ENCODE measurements around the gene SH2D3C. TPM values are rescaled to one million over a fixed set of nuclear protein-coding genes. Genes with fewer than 3 reads are reported as not detected.
"Not testable (repeated sequence)": the region's sequence is repeated elsewhere in the genome, so short reads cannot be mapped to it uniquely, and the experiment has no call there.

The SH2D3C gene
- total RNA-seq, 2 donors from 2014 or later: 27.6 to 46.8 TPM

GRCh38 chr9:127770905-127771569 is 7.4 kb downstream of the SH2D3C start:
- Mint-ChIP-seq H3K4me1 (peaks cover 31% of the 10 kb centered on the region), H3K9me3 (no peaks in the 10 kb centered on the region), H3K27me3 (no peaks in the 10 kb centered on the region), H3K36me3 (ENCODE audit: low read depth) (peaks cover 85% of the 10 kb centered on the region), H3K27ac (peak overlapping the region; percentile 87), H3K4me3 (peak overlapping the region; percentile 90)
- ATAC-seq (replicated peaks): peak; percentile 91

- Mint-ChIP-seq H3K4me3 (peak overlapping the region; percentile 90), H3K4me1 (peaks cover 32% of the 10 kb centered on the region), H3K36me3 (ENCODE audit: low read depth) (peaks cover 89% of the 10 kb centered on the region), H3K27ac (peak overlapping the region; percentile 87), H3K27me3 (no peaks in the 10 kb centered on the region), H3K9me3 (no peaks in the 10 kb centered on the region)
- no peak for ATAC-seq (replicated peaks)
These were observed 7.9 kb downstream of the SH2D3C start for GRCh38 chr9:127770583-127770904.

DNA sequence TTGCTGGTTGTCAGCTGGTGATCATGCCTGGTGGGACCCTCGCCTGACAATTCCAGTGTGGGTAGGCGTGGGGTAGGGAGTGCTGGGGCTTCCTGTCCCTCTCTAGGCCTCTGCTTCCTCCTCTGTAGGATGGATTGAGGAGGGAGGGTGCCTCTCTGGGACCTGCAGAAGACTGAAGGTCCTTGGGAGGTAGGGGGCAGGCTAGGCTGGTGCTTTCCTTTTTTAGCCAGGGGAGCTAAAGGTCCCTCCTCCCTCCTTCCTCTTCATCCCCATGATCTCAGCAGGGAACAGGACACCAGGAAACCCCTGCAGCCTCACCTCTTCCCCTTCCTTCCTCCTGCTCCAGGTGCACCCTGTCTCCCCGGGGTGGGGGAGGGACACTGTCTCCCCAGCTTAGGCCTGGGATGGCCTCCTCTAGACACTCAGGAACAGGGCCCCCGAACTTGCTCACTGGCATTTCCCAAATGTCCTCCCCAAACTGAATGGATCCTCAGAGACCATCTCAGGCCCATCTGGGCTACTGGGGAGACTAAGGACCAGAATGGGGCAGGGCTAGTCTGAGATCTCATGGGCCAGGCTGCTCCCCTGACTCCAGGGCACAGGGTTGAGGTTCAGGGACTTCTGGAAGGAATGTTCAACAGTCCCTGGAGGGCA is 8.4 kb downstream of the SH2D3C start:
- Mint-ChIP-seq H3K27me3 (no peaks in the 10 kb centered on the region), H3K27ac (peak overlapping the region; percentile 87), H3K4me3 (peak overlapping the region; percentile 90), H3K9me3 (no peaks in the 10 kb centered on the region), H3K4me1 (peaks cover 37% of the 10 kb centered on the region), H3K36me3 (ENCODE audit: low read depth) (peaks cover 93% of the 10 kb centered on the region)
- ATAC-seq (replicated peaks): no peak

DNA sequence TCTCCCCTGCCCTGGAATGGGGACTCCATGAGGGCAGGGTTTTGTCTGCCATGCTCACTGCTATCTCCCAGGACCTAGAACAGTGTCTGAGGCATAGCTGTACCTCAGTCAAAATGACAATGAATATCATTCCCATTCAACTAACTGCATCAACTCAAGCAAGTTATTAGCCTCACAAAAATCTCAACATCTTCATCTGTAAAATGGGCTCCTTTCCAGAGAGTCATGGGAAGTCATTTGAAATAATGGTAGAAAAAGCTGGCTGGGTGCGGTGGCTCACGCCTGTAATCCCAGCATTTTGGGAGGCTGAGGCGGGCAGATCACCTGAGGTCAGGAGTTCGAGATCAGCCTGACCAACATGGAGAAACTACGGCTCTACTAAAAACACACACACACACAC is 9.4 kb downstream of the SH2D3C start:
- no peak for ATAC-seq (replicated peaks)
- Mint-ChIP-seq H3K4me1 (peaks cover 44% of the 10 kb centered on the region), H3K4me3 (peak overlapping the region; percentile 90), H3K27ac (peak overlapping the region; percentile 92), H3K27me3 (no peaks in the 10 kb centered on the region), H3K9me3 (no peaks in the 10 kb centered on the region), H3K36me3 (ENCODE audit: low read depth) (peaks cover 91% of the 10 kb centered on the region)

- H3K4me3 Mint-ChIP-seq: peak overlapping the region; percentile 90
- H3K4me1 Mint-ChIP-seq: peaks cover 47% of the 10 kb centered on the region
- H3K27me3 Mint-ChIP-seq: no peaks in the 10 kb centered on the region
- H3K36me3 Mint-ChIP-seq (ENCODE audit: low read depth): peaks cover 91% of the 10 kb centered on the region
- peak overlapping the region; percentile 92 for H3K27ac Mint-ChIP-seq
- ATAC-seq (replicated peaks): no peak
- no peaks in the 10 kb centered on the region for H3K9me3 Mint-ChIP-seq
These were observed 9.8 kb downstream of the SH2D3C start for GRCh38 chr9:127768698-127769097.

- H3K9me3 Mint-ChIP-seq: no peaks in the 10 kb centered on the region
- H3K36me3 Mint-ChIP-seq (ENCODE audit: low read depth): peaks cover 91% of the 10 kb centered on the region
- H3K4me3 Mint-ChIP-seq: peak overlapping the region; percentile 90
- no peak for ATAC-seq (replicated peaks)
- H3K27ac Mint-ChIP-seq: peak overlapping the region; percentile 92
- no peaks in the 10 kb centered on the region for H3K27me3 Mint-ChIP-seq
- peaks cover 51% of the 10 kb centered on the region for H3K4me1 Mint-ChIP-seq
These were observed 10.5 kb downstream of the SH2D3C start for GRCh38 chr9:127767909-127768331.

GRCh38 chr9:127767410-127767809 is 11.1 kb downstream of the SH2D3C start:
- no peaks in the 10 kb centered on the region for H3K27me3 Mint-ChIP-seq
- peaks cover 56% of the 10 kb centered on the region for H3K4me1 Mint-ChIP-seq
- peak overlapping the region; percentile 90 for H3K4me3 Mint-ChIP-seq
- peak overlapping the region; percentile 92 for H3K27ac Mint-ChIP-seq
- no peak for ATAC-seq (replicated peaks)
- no peaks in the 10 kb centered on the region for H3K9me3 Mint-ChIP-seq
- peaks cover 91% of the 10 kb centered on the region for H3K36me3 Mint-ChIP-seq (ENCODE audit: low read depth)

DNA sequence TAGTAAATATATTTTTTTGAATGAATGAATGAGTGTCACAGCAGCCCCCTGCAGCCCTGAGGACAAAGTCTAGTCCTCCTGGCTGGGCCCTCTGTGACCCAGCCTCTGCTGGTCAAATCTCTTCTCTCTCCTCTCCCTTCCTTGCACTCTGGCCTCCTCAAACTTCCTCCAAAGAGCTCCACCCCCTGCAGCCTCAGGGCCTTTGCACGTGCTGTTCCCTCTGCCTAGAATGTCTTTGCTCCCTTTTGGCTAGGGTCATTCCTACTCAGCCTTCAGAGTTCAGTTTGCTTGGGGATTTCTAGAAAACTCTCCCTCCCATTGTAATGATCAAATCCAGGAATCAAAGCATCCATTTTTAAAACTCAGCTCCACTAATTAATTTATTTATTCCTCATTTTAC is 13.0 kb downstream of the SH2D3C start:
- H3K27me3 Mint-ChIP-seq: no peaks in the 10 kb centered on the region
- ATAC-seq (replicated peaks): no peak
- H3K36me3 Mint-ChIP-seq (ENCODE audit: low read depth): peaks cover 87% of the 10 kb centered on the region
- no peak overlapping the region for H3K4me3 Mint-ChIP-seq
- peaks cover 54% of the 10 kb centered on the region for H3K4me1 Mint-ChIP-seq
- no peaks in the 10 kb centered on the region for H3K9me3 Mint-ChIP-seq
- peak overlapping the region; percentile 92 for H3K27ac Mint-ChIP-seq

DNA sequence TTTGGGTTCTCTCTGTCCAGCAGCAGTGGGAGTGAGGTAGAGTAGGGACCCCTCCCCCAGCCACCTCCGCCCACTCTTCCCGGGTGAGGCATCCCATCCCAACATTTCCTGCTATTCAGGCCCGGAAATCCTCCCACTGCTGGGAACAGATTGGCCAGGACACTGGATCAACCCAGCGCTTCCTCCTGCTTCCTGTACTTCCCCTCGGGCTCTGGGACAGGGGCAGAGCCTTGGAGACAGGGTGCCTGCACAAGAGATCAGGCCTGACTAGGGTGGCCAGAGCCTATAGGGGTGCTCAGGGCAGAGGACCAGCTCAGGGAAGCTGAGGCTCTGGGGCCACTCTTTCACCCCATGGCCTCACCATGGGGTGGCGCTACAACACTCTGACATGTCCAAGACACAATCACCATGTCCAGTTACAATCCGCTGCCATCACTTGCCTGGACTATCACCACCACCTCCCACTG is 14.5 kb downstream of the SH2D3C start:
- H3K4me1 Mint-ChIP-seq: peaks cover 46% of the 10 kb centered on the region
- no peak overlapping the region for H3K4me3 Mint-ChIP-seq
- no peaks in the 10 kb centered on the region for H3K27me3 Mint-ChIP-seq
- peak overlapping the region; percentile 81 for H3K27ac Mint-ChIP-seq
- ATAC-seq (replicated peaks): peak; percentile 63
- H3K9me3 Mint-ChIP-seq: no peaks in the 10 kb centered on the region
- H3K36me3 Mint-ChIP-seq (ENCODE audit: low read depth): peaks cover 80% of the 10 kb centered on the region

GRCh38 chr9:127762111-127762676 is 16.3 kb downstream of the SH2D3C start:
- peak overlapping the region; percentile 81 for H3K27ac Mint-ChIP-seq
- peaks cover 39% of the 10 kb centered on the region for H3K4me1 Mint-ChIP-seq
- ATAC-seq (replicated peaks): no peak
- no peak overlapping the region for H3K4me3 Mint-ChIP-seq
- H3K27me3 Mint-ChIP-seq: no peaks in the 10 kb centered on the region
- H3K36me3 Mint-ChIP-seq (ENCODE audit: low read depth): peaks cover 77% of the 10 kb centered on the region
- H3K9me3 Mint-ChIP-seq: no peaks in the 10 kb centered on the region

- Mint-ChIP-seq H3K27ac (no peak overlapping the region), H3K27me3 (no peaks in the 10 kb centered on the region), H3K36me3 (ENCODE audit: low read depth) (peaks cover 77% of the 10 kb centered on the region), H3K4me1 (peaks cover 37% of the 10 kb centered on the region), H3K4me3 (no peak overlapping the region), H3K9me3 (no peaks in the 10 kb centered on the region)
- no peak for ATAC-seq (replicated peaks)
These were observed 16.9 kb downstream of the SH2D3C start for GRCh38 chr9:127761491-127761956.

GRCh38 chr9:127761061-127761460 is 17.4 kb downstream of the SH2D3C start:
- no peak for ATAC-seq (replicated peaks)
- Mint-ChIP-seq H3K4me3 (no peak overlapping the region), H3K36me3 (ENCODE audit: low read depth) (peaks cover 72% of the 10 kb centered on the region), H3K27ac (no peak overlapping the region), H3K27me3 (no peaks in the 10 kb centered on the region), H3K9me3 (no peaks in the 10 kb centered on the region), H3K4me1 (peaks cover 32% of the 10 kb centered on the region)

DNA sequence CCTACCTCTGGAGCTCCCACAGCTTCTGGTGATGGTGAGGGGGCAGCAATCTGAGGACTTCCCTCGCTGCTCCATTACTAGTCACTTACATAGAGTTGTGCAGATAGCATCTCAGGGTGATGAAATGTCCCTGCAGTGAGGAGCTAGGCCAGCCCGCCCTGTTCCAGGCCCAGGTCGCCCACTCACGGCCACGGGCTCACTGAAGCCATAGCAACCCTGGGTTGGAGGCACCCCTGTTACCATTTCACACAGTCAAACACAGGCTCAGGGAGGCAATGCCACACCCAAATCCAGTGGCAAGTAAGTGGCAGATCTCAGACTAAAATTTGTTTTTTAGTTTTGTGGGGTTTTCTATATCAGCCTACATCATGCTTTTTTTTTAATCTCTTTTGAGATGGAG is 19.6 kb downstream of the SH2D3C start:
- no peak for ATAC-seq (replicated peaks)
- H3K4me1 Mint-ChIP-seq: peaks cover 16% of the 10 kb centered on the region
- H3K9me3 Mint-ChIP-seq: no peaks in the 10 kb centered on the region
- no peaks in the 10 kb centered on the region for H3K27me3 Mint-ChIP-seq
- H3K36me3 Mint-ChIP-seq (ENCODE audit: low read depth): peaks cover 52% of the 10 kb centered on the region
- peak overlapping the region; percentile 46 for H3K27ac Mint-ChIP-seq
- no peak overlapping the region for H3K4me3 Mint-ChIP-seq

DNA sequence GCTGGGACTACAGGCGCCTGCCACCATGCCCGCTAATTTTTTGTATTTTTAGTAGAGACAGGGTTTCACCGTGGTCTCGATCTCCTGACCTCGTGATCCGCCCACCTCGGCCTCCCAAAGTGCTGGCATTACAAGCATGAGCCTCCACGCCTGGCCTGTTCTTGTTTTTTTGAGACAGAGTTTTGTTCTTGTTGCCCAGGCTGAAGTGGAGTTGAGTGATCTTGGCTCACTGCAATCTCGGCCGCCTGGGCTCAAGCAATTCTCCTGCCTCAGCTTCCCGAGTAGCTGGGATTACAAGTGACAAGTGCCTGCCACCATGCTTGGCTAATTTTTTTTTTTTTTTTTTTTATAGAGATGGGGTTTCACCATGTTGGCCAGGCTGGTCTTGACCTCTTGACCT is 21.7 kb downstream of the SH2D3C start:
- H3K27ac Mint-ChIP-seq; ATAC-seq (replicated peaks); H3K4me3 Mint-ChIP-seq; H3K27me3 Mint-ChIP-seq; H3K4me1 Mint-ChIP-seq; H3K9me3 Mint-ChIP-seq: not testable (repeated sequence)
- H3K36me3 Mint-ChIP-seq (ENCODE audit: low read depth): peaks cover 47% of the 10 kb centered on the region

DNA sequence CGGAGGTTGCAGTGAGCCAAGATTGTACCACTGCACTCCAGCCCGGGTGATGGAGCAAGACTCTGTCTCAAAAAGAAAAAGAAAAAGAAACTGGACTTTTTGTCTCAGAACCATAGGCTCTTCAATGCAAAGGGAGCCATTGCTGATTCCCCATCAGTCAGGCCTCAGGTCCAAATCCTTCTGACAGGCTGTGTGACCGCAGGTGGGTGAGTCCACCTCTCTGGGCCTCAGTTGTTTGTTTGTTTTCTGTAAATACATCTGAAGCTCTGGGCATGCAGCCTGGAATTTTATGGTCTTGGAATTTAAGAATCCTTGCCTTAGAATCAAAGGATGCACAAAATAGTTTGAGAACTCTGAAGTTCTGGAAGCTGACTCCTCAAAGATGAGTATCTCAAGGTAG is 22.2 kb downstream of the SH2D3C start:
- Mint-ChIP-seq H3K36me3 (ENCODE audit: low read depth) (peaks cover 48% of the 10 kb centered on the region), H3K27me3 (no peaks in the 10 kb centered on the region), H3K4me1 (peaks cover 10% of the 10 kb centered on the region), H3K4me3 (no peak overlapping the region), H3K27ac (no peak overlapping the region), H3K9me3 (no peaks in the 10 kb centered on the region)
- no peak for ATAC-seq (replicated peaks)
